ENCODE data around the gene TEAD4.

- TF ChIP-seq EZH2 (IDR thresholded peaks at IDR 0.05), result no peak
- no peak for TF ChIP-seq POLR2AphosphoS5 (IDR thresholded peaks at IDR 0.05; ENCODE audit: borderline replicate concordance, low read depth, low read length)
- TF ChIP-seq FOXP2 (optimal IDR thresholded peaks at IDR 0.05; ENCODE audit: control extremely low read depth, extremely low read length, insufficient read depth), result no peak
Observed at GRCh38 chr12:2933586-2933985, 25.6 kb upstream of the TEAD4 start.

All from SK-N-MC (cell line).